ENCODE data around the gene SLC22A1. TPM values are rescaled to one million over a fixed set of nuclear protein-coding genes. Genes with fewer than 3 reads are reported as not detected.
"Not testable (repeated sequence)": the region's sequence is repeated elsewhere in the genome, so short reads cannot be mapped to it uniquely, and the experiment has no call there.

SLC22A1 gene
- total RNA-seq, 1 donor: 0.86 TPM

DNA sequence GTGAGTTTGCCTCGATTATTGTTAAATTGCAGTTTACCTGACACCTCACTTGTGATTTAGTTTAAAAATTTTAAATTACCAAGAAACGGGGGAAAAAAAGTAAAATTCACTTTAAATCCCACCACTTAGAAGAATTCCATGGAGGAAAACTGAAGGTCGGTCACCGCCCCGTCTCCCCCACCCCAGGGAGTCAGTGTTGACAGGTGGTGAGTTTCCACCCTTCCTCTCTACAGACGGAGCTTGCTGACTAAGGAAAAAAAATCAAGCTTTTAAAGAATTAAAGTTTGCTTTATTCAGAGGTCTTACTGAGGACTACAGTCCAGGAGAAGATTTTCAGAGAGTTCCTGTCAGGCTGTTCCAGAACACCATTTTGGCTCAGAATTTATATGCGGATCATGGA, 42.3 kb downstream of the SLC22A1 start:
- TF ChIP-seq, protein P1, sequence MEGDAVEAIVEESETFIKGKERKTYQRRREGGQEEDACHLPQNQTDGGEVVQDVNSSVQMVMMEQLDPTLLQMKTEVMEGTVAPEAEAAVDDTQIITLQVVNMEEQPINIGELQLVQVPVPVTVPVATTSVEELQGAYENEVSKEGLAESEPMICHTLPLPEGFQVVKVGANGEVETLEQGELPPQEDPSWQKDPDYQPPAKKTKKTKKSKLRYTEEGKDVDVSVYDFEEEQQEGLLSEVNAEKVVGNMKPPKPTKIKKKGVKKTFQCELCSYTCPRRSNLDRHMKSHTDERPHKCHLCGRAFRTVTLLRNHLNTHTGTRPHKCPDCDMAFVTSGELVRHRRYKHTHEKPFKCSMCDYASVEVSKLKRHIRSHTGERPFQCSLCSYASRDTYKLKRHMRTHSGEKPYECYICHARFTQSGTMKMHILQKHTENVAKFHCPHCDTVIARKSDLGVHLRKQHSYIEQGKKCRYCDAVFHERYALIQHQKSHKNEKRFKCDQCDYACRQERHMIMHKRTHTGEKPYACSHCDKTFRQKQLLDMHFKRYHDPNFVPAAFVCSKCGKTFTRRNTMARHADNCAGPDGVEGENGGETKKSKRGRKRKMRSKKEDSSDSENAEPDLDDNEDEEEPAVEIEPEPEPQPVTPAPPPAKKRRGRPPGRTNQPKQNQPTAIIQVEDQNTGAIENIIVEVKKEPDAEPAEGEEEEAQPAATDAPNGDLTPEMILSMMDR (IDR thresholded peaks at IDR 0.05; ENCODE audit: insufficient read depth, low read depth, low read length): no peak
- DNase-seq (ENCODE audit: low read depth): no peak
- H3K4me3 ChIP-seq (ENCODE audit: low read depth, low read length): no peak overlapping the region

DNA sequence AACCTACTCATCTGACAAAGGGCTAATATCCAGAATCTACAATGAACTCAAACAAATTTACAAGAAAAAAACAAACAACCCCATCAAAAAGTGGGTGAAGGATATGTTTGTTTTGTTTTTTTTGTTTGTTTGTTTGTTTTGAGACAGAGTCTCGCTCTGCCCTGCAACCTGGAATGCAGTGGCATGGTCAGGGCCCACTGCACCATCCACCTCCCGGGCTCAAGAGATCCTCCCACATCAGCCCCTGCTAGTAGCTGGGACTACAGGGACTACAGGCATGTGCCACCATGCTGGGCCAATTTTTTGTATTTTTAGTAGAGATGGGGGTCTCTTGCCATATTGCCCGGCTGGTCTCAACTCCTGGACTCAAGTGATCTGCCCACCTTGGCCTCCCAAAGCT, 44.3 kb downstream of the SLC22A1 start:
- not testable (repeated sequence) for DNase-seq (ENCODE audit: low read depth); H3K4me3 ChIP-seq (ENCODE audit: low read depth, low read length)

DNA sequence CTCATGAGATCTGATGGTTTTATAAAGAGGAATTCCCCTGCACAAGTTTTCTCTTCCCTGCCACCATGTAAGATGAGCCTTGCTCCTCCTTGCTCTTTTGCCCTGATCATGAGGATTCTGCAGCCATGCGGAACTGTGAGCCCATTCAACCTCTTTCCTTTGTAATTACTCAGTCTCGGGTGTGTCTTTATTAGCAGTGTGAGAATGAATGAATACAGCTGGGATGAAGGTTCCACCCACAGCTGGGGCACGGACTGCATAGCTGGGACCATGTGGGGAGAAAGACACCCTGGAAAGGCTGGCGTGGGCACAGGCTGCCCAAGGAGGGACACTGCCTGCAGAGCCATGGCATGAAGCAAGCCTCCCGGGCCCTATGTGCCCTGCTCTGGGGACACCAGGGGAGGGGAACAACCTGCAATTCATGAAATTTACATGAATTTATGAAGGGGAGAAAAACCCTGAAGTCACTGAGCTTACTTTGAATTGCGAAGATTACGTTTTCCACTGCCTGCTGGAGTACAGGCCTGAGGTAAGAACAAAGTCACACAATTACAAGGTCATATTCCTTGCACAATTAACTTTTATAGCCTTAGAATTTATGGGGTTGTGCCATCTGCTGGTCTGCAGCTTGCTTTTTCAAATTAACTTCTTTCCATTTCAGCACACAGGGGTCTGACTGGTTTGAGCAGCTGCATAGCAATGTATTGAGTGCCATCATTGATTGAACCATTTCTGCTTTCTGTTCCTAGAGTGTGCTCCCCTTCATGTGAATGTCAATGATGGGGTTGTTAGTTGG, 46.2 kb downstream of the SLC22A1 start:
- no peak overlapping the region for H3K4me3 ChIP-seq (ENCODE audit: low read depth, low read length)
- no peak for DNase-seq (ENCODE audit: low read depth)
- TF ChIP-seq, protein P1 (IDR thresholded peaks at IDR 0.05; ENCODE audit: insufficient read depth, low read depth, low read length): no peak

DNA sequence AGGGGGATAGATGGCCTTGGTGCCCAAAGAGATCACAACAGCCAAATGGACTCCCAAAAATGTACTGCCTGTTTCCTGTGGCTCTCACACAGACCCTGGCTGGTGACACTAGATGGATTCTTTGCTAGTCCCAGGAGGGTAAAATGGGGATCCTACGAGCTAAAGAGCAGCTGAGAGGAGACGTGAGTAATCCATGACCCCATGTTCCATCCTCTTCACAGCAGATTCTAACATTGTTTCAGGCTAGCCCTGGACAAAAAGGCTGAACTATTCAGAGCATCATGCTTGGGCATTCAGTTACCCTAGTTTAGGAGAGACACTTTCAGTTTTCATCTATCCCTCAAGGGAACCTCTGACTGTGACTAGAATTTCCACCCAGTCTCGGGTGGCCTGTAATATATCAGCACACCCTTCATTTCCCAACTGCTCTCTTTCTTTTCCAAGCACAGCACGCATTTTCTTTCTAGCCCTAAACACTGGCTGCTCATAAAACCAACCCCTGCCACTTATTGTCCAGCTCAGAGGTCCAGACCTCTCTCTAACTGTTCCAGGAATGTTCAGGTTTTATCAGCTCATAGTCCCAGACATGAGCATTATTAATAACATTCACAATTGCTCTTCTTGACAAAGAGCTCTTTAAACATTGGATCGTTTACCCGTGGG, 48.5 kb downstream of the SLC22A1 start:
- no peak for DNase-seq (ENCODE audit: low read depth)
- TF ChIP-seq, protein P1 (IDR thresholded peaks at IDR 0.05; ENCODE audit: insufficient read depth, low read depth, low read length): no peak
- no peak overlapping the region for H3K4me3 ChIP-seq (ENCODE audit: low read depth, low read length)

DNA sequence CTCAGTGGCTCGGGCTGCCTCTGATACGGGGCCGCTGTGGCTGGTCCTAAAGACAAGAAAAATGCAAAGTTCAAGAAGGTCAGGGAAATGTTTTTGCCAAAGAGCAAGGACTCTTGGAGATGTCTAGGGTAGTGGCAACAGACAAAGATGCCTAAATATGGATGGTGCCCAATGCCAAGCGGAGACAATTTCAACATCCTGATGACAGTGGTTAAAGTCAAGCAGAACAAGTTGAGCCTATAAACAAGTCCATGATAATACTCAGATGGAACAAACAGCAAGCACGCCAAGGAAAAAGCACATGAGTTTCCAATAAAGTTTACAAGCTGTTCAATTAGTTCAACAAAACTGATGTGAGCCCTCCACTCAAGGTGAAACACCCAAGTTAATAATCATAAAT, 51.1 kb downstream of the SLC22A1 start:
- H3K4me3 ChIP-seq (ENCODE audit: low read depth, low read length): no peak overlapping the region
- no peak for DNase-seq (ENCODE audit: low read depth)
- TF ChIP-seq, protein P1 (IDR thresholded peaks at IDR 0.05; ENCODE audit: insufficient read depth, low read depth, low read length): no peak

DNA sequence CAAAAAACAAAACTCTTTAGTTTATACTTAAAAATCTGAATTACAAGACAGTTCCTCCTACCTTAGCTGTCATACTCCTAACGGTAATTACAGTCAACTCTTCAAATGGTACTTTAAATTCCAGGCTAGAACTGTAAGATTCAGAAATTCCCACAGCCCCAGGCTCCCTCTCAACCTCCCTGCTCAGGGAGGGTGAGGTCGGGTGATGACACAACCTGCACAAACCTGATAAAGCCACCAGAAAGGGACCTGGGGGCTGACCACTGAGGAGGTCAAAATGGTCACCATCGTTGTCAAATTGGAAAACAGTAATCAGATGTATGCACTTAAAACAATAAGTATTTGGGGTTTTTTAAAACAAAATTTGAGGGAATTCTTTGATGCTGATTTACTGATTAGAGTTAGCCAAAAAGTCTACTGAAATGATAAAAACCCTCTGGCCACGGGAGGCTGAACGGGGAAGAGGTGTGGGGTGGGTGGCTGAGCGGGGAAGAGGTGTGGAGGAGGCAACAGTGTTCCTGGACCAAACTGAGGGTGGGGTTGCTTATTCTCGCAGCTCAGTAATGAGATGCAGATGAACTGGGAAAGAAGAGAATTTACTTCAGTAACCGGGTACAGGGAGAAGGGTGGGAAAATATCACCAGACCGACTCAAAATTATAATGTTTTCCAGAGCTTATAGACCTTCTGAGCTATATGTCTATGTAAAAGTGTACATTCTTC, 52.4 kb downstream of the SLC22A1 start:
- no peak overlapping the region for H3K4me3 ChIP-seq (ENCODE audit: low read depth, low read length)
- TF ChIP-seq, protein P1 (IDR thresholded peaks at IDR 0.05; ENCODE audit: insufficient read depth, low read depth, low read length): no peak
- no peak for DNase-seq (ENCODE audit: low read depth)

DNA sequence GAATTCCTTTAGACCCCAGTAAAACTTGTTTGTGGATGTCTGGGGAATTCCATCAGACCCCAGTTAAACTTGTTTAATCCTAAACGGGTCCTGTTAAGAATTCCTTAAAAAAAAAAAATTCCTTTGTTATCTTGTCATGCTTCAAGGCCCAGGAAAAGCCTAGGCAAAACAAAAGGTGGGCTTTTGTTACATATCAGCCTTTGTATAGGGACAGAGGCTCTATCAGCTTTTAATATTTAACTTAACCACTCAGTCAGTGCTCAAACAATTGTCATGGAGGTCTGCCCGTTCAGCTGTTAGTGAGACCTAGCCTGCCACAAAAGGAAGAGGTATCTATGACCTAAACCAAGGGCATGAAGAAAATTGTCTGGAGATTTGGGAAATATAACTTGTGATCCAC, 53.1 kb downstream of the SLC22A1 start:
- DNase-seq (ENCODE audit: low read depth): no peak
- TF ChIP-seq, protein P1 (IDR thresholded peaks at IDR 0.05; ENCODE audit: insufficient read depth, low read depth, low read length): no peak
- no peak overlapping the region for H3K4me3 ChIP-seq (ENCODE audit: low read depth, low read length)
